GM12865 (cell line): ENCODE measurements around the gene OPRL1.

Experiments used
- DNase-seq: peaks from one replicate; pipeline ENCODE4 v3.0.0; 2010; ENCODE audit warnings: low read depth
- H3K4me3 ChIP-seq: 2 replicates; pipeline ENCODE4 v1.5.1; 2011; ENCODE audit warnings: mild to moderate bottlenecking, low read depth, low read length, control low read depth
- TF ChIP-seq, protein P1 (sequence below): IDR thresholded peaks from 2 replicates; pipeline ENCODE4 v1.5.1; 2011; ENCODE audit warnings: low read length, control low read depth, low read depth, inconsistent platforms; ENCODE audit not compliant: insufficient read depth; ENCODE audit errors: missing control alignments

The OPRL1 gene

DNA sequence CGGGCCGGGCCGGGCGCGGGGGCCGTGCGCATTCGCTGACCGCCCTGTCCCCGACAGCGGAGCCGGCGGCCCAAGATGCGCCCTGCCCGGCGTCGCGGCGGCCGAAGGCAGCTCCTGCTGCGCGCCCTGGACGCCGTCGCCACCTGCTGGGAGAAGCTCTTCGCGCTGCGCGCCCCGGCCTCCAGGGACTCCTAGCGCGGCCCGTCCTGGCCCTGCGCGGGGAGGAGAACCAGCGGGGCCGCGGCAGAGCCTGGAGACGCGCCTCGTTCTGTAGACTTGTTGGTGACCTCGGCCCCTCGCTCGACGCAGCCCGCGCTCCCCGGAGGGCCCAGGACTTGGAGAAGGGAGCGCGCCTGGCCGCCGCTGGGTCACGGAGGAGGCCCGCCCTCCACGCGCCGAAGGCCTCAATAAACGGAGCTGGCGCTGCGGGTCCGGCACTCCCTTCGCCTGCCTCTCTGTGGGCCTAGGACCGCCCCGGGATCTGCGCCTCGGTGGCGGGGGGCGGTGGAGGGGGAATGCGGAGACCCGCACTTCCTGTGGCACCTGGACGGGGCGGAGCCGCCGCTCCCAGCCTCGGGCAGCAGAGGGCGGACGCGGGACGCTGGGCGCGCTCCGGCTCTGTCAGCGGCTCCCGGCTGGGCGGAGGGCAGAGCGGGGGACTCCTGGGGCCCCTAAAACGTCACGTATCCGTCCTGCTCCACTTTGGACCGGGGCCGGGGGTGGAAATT lies 41.2 kb upstream of the OPRL1 start:
- DNase-seq, result peak; percentile 90
- TF ChIP-seq, protein P1, sequence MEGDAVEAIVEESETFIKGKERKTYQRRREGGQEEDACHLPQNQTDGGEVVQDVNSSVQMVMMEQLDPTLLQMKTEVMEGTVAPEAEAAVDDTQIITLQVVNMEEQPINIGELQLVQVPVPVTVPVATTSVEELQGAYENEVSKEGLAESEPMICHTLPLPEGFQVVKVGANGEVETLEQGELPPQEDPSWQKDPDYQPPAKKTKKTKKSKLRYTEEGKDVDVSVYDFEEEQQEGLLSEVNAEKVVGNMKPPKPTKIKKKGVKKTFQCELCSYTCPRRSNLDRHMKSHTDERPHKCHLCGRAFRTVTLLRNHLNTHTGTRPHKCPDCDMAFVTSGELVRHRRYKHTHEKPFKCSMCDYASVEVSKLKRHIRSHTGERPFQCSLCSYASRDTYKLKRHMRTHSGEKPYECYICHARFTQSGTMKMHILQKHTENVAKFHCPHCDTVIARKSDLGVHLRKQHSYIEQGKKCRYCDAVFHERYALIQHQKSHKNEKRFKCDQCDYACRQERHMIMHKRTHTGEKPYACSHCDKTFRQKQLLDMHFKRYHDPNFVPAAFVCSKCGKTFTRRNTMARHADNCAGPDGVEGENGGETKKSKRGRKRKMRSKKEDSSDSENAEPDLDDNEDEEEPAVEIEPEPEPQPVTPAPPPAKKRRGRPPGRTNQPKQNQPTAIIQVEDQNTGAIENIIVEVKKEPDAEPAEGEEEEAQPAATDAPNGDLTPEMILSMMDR, result peak; percentile 85

DNA sequence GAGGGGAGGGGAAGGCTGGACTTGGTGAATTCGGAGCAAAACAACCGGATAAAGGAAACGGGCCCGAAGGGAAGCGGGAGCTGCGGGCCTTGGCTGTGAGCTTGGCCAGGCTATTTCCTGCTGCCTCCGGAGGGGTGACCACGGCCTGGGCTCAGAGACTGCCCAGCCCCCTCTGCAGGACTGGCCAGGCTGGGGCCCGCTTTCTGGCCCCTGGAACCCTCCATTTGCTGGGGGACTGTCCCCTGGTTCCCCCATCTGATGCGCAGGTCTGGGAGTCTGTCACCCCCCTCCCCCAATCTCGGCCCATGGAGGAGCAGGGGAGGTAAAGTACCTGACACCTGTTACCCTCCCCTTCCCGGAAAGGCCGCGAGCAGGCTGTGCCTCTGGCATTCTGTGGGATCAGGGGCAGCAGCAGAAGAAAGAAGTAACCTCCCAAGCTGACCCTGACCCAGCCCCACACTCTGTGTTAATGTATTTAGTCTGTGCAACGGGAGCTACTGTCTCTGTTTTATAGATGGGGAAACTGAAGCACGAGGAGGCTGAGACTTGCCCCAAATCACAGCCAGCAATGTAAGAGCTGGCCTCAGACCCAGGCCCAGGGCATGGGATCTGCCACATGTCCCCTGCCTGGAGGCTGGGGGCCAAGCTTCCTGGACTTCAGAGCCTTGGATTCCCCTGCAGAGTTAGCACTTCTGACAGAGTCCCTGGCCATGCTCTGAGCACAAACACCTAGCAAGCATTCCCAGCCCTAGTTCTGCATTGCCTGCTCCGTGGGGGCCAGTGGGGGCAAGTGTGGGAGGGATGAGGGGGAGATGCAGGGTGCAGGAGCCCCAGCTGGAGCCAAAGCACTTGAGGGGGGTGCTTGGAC lies 40.4 kb upstream of the OPRL1 start:
- TF ChIP-seq, protein P1, result no peak
- DNase-seq, result no peak
- peak overlapping the region; percentile 70 for H3K4me3 ChIP-seq

More for the DNA sequence above, 41.2 kb upstream of the OPRL1 start:
- peak overlapping the region; percentile 70 for H3K4me3 ChIP-seq

DNA sequence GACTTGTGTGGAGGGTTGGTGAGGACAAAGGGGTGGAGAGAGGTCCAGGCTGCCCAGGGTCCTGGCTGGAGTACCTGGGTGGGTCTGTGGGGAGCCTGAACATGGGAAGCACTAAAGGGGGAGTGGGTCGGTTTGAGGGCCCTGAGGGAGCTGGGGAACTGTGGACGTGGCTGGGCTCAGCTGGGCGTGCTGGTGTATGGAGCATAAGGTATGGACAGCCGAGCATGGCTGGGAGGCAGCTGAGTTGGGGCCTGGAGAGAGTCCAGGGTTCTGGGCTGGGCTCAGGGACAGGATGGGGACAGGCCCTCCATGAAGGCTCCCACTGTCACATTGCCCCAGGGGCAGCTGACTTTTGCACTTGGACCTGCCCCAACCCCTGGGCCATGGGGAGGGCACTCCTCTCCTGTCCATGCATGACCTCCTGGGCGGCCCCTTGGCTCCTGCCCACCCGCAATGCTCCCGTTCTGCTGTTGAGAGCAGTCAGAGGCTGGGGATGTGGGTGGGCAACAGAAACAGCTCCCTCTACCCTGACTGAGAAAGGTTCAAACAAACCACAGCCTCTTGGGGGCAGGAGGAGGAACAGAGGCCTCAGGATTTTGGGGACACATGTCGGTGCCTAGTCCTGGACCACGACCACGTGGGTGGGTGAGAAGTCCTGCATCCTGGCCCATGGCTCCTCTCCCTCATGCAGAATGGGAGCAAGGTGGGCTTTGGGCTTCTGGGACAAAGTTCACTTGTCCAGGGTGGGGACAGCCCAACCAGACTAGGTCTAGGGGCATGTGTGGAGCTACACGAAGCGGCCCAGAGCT lies 39.4 kb upstream of the OPRL1 start:
- DNase-seq, result no peak
- H3K4me3 ChIP-seq, result no peak overlapping the region
- TF ChIP-seq, protein P1, result no peak

DNA sequence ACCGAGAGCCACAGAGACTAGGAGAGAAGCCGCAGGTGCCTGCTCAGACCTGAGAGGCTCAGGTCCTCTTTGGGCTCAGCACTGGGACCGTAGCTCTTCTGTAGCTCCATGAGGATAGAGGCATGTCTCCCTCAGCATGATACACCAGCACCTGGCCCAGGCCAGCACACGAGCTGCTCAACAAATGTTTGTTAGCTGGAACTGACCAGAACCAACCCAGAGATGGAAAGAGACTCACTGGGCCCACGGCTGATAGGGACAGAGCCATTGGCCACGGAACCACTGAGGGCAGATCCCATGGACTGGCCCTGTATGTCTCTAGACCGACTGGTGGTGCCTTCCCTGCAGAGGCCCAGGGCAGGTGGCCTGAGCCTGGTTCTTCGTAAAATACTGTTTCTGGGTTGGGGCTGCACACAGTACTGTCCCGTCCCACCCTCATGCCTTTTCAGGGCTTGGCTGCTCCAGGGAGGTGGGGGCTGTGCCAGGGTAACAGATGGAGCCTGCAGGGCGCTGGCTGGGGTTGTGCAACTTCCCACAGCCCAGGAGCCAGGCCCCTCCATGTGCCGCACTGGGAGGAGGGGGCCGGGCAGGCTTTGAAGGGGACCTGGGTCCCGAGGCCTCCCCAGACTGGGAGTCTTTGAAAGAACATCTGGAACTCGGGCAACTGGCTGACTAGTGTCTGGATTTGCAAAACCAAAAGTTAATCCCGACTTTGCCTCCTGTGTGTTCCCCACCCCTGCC lies 38.7 kb upstream of the OPRL1 start:
- no peak for DNase-seq
- H3K4me3 ChIP-seq, result peak overlapping the region; percentile 61
- TF ChIP-seq, protein P1, result no peak

DNA sequence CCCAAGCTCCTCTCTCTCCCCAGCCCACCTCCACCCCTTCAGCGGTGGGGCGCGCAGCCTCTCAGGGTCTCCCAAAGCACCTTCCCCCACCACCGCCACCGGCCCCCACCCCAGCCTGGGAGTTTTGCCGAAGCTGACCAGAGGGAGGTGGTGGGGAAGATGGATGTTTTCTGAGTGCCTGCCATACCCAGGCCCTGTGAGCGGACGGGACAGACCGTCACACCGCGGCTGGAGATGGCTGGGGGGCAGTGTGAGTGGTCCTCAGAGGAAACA lies 38.2 kb upstream of the OPRL1 start:
- TF ChIP-seq, protein P1, result no peak
- peak; percentile 35 for DNase-seq
- peak overlapping the region; percentile 61 for H3K4me3 ChIP-seq

DNA sequence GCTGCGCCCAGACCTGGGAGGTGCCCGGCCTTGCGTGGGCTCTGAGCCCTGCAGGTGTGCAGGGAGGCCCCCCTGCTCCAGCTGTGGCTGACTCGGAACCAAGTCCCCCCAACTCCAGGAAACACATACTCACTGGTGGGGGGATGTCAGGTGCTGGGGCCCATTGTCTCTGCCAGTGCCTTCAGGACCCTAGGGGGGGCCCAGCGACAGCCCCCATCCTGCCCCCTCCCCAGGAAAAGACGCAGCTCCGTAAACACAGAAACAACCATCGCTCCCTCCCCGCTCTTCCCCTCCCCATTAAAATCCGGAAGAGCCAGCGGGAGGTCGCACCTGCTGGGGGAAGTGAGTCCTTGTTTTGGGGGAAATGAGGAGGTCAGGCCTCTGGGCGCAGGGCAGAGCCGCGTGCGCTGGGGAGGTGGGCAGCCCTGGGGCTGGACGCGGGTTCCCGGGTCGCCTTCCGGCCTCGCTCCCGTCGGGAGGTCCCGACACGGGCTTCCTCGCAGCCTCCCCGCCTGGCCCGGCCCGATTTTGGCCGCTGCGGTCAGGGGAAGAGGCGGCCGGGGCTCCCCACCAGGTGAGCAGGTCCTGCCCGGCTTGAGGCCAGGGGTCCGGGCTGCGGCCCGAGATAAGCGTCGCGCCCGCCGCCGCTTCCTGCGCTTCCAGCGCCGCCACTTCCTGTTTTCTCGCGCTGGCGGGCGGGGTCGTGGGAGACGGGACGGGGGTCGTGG lies 37.7 kb upstream of the OPRL1 start:
- peak; percentile 59 for DNase-seq
- TF ChIP-seq, protein P1, result no peak
- peak overlapping the region; percentile 61 for H3K4me3 ChIP-seq
